ENCODE results near the gene ZNF76. TPM values are rescaled to one million over a fixed set of nuclear protein-coding genes. Genes with fewer than 3 reads are reported as not detected.
A peak's percentile ranks its signal among the peaks of the same experiment; 100 is the strongest.

The ZNF76 gene
- total RNA-seq, 2 donors from 2014 or later: 20.3 to 33.8 TPM

DNA sequence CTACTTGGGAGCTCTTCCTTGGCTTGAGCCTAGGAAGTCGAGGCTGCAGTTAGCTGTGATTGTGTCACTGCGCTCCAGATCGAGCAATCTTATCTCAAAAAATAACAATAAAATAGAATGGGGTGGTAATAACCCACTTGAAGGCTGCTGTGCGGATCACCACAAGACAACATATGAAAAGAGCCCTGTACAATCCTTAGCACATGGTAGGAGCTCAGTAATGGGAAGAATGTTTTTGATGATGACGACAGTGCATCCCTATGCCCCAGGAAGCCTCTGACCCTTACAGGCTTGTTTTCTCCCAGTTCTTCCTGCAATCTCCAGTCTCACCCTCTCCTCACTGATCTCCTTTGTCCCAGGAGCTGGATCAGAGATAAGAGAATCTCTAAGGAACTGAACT, 30.2 kb upstream of the ZNF76 start:
- Histone ChIP-seq H3K36me3 (no peaks in the 10 kb centered on the region), H3K9me3 (no peaks in the 10 kb centered on the region), H3K27me3 (no peaks in the 10 kb centered on the region), H3K4me3 (no peak overlapping the region), H3K27ac (no peak overlapping the region), H3K9ac (ENCODE audit: low read depth in 2 of 2, low read length in 2 of 2) (no peak overlapping the region), H3K4me1 (no peaks in the 10 kb centered on the region)
- DNase-seq: no peak
- TF ChIP-seq CTCF (IDR thresholded peaks at IDR 0.05): no peak
- intact Hi-C loops (cut with DNase I): no loop called here

- H3K27ac ChIP-seq: no peak overlapping the region
- TF ChIP-seq CTCF (IDR thresholded peaks at IDR 0.05): no peak
- no peaks in the 10 kb centered on the region for H3K9me3 ChIP-seq
- H3K36me3 ChIP-seq: no peaks in the 10 kb centered on the region
- H3K4me3 ChIP-seq: no peak overlapping the region
- intact Hi-C loops (cut with DNase I): no loop called here
- H3K9ac ChIP-seq (ENCODE audit: low read depth in 2 of 2, low read length in 2 of 2): no peak overlapping the region
- DNase-seq: no peak
- H3K4me1 ChIP-seq: no peaks in the 10 kb centered on the region
- H3K27me3 ChIP-seq: no peaks in the 10 kb centered on the region
These were observed 29.0 kb upstream of the ZNF76 start for GRCh38 chr6:35230498-35230897.

- H3K27me3 ChIP-seq: no peaks in the 10 kb centered on the region
- no peak for TF ChIP-seq CTCF (IDR thresholded peaks at IDR 0.05)
- H3K4me3 ChIP-seq: no peak overlapping the region
- no peaks in the 10 kb centered on the region for H3K4me1 ChIP-seq
- peak; percentile 29 for DNase-seq
- intact Hi-C loops (cut with DNase I): no loop called here
- no peaks in the 10 kb centered on the region for H3K9me3 ChIP-seq
- no peak overlapping the region for H3K9ac ChIP-seq (ENCODE audit: low read depth in 2 of 2, low read length in 2 of 2)
- no peaks in the 10 kb centered on the region for H3K36me3 ChIP-seq
- no peak overlapping the region for H3K27ac ChIP-seq
These were observed 28.6 kb upstream of the ZNF76 start for GRCh38 chr6:35230950-35231349.

DNA sequence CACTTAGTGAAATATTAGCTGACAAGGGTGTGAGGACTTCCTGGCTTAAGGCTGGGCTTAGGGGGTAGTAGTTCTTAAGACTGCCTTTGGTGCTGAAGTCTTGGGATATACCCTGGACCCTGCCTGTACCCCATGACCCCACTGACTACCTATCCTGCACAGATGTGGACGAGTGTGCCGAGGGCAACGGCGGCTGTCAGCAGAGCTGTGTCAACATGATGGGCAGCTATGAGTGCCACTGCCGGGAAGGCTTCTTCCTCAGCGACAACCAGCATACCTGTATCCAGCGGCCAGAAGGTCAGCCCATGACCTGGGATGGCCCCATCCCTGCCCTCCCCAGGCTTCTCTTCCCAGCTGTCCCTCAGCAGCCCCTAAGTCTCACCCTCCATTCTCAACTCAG, 28.0 kb upstream of the ZNF76 start:
- H3K27ac ChIP-seq: no peak overlapping the region
- intact Hi-C loops (cut with DNase I): no loop called here

GRCh38 chr6:35234901-35235300, 24.6 kb upstream of the ZNF76 start:
- intact Hi-C loops (cut with DNase I): no loop called here
- no peak for TF ChIP-seq CTCF (IDR thresholded peaks at IDR 0.05)

More for the DNA sequence above, 28.0 kb upstream of the ZNF76 start:
- Histone ChIP-seq H3K4me3 (no peak overlapping the region), H3K4me1 (no peaks in the 10 kb centered on the region), H3K9ac (ENCODE audit: low read depth in 2 of 2, low read length in 2 of 2) (no peak overlapping the region), H3K36me3 (no peaks in the 10 kb centered on the region), H3K9me3 (no peaks in the 10 kb centered on the region), H3K27me3 (no peaks in the 10 kb centered on the region)
- TF ChIP-seq CTCF (IDR thresholded peaks at IDR 0.05): no peak
- DNase-seq: no peak

DNA sequence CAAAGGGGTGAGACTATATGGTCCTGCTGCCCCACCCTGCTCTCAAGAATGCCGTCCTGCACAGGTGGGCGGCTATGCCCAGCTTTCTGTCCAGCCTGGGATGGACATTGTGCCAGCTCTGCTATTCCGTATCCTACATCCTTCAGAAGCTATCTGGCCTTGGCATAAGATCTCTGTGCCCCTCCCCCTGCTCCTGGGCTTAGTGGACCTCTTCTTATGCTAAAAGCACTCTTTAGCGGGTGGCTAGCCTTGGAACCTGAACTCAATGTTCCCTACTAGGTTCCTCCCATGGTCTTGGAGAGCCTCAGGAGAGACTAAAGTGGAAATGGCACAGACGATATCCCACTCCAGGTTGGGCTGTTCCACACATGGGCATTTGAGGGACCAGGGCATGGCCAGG, 23.3 kb upstream of the ZNF76 start:
- no peak for DNase-seq
- no peaks in the 10 kb centered on the region for H3K36me3 ChIP-seq
- no peak for TF ChIP-seq CTCF (IDR thresholded peaks at IDR 0.05)
- H3K27me3 ChIP-seq: no peaks in the 10 kb centered on the region
- H3K9me3 ChIP-seq: no peaks in the 10 kb centered on the region
- no peak overlapping the region for H3K4me3 ChIP-seq
- intact Hi-C loops (cut with DNase I): no loop called here
- H3K27ac ChIP-seq: no peak overlapping the region
- H3K4me1 ChIP-seq: no peaks in the 10 kb centered on the region
- H3K9ac ChIP-seq (ENCODE audit: low read depth in 2 of 2, low read length in 2 of 2): no peak overlapping the region

More at GRCh38 chr6:35234901-35235300, 24.6 kb upstream of the ZNF76 start:
- Histone ChIP-seq H3K36me3 (no peaks in the 10 kb centered on the region), H3K4me3 (no peak overlapping the region), H3K27ac (no peak overlapping the region), H3K9ac (ENCODE audit: low read depth in 2 of 2, low read length in 2 of 2) (no peak overlapping the region), H3K9me3 (no peaks in the 10 kb centered on the region), H3K27me3 (no peaks in the 10 kb centered on the region), H3K4me1 (no peaks in the 10 kb centered on the region)
- DNase-seq: no peak
